VCaP (cell line): Measurements from ENCODE around the gene SLC6A19.

Source experiments
- H3K27ac ChIP-seq: fragments of 450-650 bp; 2 replicates; pipeline ENCODE4 v1.5.1; 2017
- CTCF ChIP-seq: fragments of 450-650 bp; conservative IDR thresholded peaks from 2 replicates; pipeline ENCODE4 v1.5.1; 2017; ENCODE audit warnings: mild to moderate bottlenecking, moderate library complexity

SLC6A19 gene

GRCh38 chr5:1251678-1252580 is 50.5 kb downstream of the SLC6A19 start:
- TF ChIP-seq CTCF: no peak
- no peak overlapping the region for H3K27ac ChIP-seq

GRCh38 chr5:1252681-1253080 is 51.3 kb downstream of the SLC6A19 start:
- no peak for TF ChIP-seq CTCF
- no peak overlapping the region for H3K27ac ChIP-seq

DNA sequence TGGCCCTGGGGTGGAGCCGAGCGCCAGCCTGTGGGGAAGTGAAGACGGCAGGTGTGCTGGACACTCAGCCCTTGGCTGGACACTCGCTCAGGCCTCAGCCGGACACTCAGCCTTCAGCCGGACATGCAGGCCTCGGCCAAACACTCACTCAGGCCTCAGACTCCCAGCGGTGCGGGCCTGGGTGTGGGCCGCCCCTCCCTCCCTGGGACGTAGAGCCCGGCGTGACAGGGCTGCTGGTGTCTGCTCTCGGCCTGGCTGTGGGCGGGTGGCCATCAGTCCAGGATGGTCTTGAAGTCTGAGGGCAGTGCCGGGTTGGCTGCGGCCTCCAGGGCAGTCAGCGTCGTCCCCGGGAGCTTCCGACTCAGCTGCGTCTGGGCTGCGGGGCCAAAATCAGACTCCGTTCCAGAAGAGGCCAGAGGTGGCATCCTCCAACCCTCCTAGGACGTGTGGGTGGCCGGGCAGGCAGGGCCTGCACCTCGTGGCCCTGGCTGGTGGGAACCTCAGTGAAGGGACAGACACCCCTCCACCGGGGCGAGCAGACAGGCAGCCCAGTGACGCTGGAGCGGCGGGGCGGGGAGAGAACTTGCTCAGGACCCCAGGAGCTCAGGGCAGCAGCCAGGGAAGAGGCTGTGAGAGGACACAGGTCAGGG is 52.2 kb downstream of the SLC6A19 start:
- TF ChIP-seq CTCF: no peak
- H3K27ac ChIP-seq: no peak overlapping the region

DNA sequence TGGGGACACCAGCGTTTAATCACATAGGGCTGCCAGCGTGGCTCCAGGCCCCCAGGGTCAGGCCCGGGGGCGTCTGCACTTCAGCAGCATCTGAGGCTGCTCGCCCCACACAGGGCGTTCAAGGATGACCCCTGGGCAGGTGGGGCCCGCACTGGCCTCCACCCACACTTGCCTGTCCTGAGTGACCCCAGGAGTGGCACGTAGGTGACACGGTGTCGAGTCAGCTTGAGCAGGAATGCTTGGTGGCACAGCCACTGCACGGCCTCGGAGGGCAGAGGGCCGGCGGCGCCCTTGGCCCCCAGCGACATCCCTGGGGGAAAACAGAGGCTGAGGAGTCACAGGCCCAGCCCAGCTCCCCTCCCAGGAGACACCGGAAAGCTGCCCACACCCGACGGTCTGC is 52.8 kb downstream of the SLC6A19 start:
- no peak for TF ChIP-seq CTCF
- H3K27ac ChIP-seq: no peak overlapping the region

GRCh38 chr5:1255081-1255561 is 53.7 kb downstream of the SLC6A19 start:
- no peak for TF ChIP-seq CTCF
- H3K27ac ChIP-seq: no peak overlapping the region

DNA sequence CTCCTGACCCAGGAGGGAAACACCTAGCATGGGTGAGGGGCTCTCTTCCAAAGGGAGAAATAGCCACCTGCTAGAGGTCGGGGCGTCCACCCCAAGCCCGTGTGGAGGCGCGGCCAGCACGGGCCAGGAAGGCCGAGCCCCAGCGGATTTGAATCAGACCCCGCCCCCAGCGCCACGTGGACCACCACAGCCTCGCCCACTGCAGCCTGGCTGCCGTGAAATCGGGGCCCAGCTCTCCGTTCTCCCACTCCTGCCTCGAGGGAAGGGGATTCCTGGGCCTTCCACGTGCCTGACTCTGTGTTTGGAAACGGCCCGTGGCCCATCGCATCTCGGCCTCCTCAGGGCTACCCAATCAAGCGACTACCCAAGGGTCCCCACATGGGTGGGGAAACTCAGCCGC is 55.4 kb downstream of the SLC6A19 start:
- H3K27ac ChIP-seq: no peak overlapping the region
- TF ChIP-seq CTCF: no peak

- no peak for TF ChIP-seq CTCF
- no peak overlapping the region for H3K27ac ChIP-seq
Observed at GRCh38 chr5:1257363-1257762, 56.0 kb downstream of the SLC6A19 start.
